Superior temporal gyrus (tissue), 1 donor: ENCODE data around the gene HRAS.
A peak's percentile ranks its signal among the peaks of the same experiment; 100 is the strongest.
"Not testable (repeated sequence)": the region's sequence is repeated elsewhere in the genome, so short reads cannot be mapped to it uniquely, and the experiment has no call there.

ENCODE experiments used
- DNase-seq: peaks from one replicate; pipeline ENCODE4 v3.0.0-alpha.2; 2016; ENCODE audit errors: extremely low spot score

The HRAS gene

GRCh38 chr11:535519-536454, at the start of gene HRAS:
HRAS (minus strand) TSS chr11:535576.
- peak; percentile 94 for DNase-seq

GRCh38 chr11:584287-584686, 48.9 kb upstream of the HRAS start:
- no peak for DNase-seq

- DNase-seq, result peak; percentile 35
Observed at GRCh38 chr11:581752-582151, 46.4 kb upstream of the HRAS start.

GRCh38 chr11:581342-581741, 46.0 kb upstream of the HRAS start:
- no peak for DNase-seq

- DNase-seq, result no peak
Observed at GRCh38 chr11:579830-580601, 44.6 kb upstream of the HRAS start.

- DNase-seq, result no peak
Observed at GRCh38 chr11:578276-579035, 43.1 kb upstream of the HRAS start.

- no peak for DNase-seq
Observed at GRCh38 chr11:577611-577894, 42.2 kb upstream of the HRAS start.

GRCh38 chr11:576811-577610, 41.6 kb upstream of the HRAS start:
- DNase-seq, result no peak

GRCh38 chr11:575996-576768, 40.8 kb upstream of the HRAS start, which contains the start of gene PHRF1:
PHRF1 (plus strand) TSS chr11:576470; CDS start chr11:581513, 5,043 bp downstream.
- peak; percentile 95 for DNase-seq

GRCh38 chr11:575313-575995, 40.1 kb upstream of the HRAS start:
- DNase-seq, result peak; percentile 50

- DNase-seq, result no peak
Observed at GRCh38 chr11:574632-575312, 39.4 kb upstream of the HRAS start.

- not testable (repeated sequence) for DNase-seq
Observed at GRCh38 chr11:574031-574570, 38.7 kb upstream of the HRAS start.

GRCh38 chr11:573146-573759, 37.9 kb upstream of the HRAS start:
- no peak for DNase-seq

- no peak for DNase-seq
Observed at GRCh38 chr11:571802-572185, 36.4 kb upstream of the HRAS start.

GRCh38 chr11:569158-569885, 33.9 kb upstream of the HRAS start:
- no peak for DNase-seq

- DNase-seq, result peak; percentile 87
Observed at GRCh38 chr11:568306-569157, 33.2 kb upstream of the HRAS start.
